ENCODE results near the gene MUC4. TPM values are rescaled to one million over a fixed set of nuclear protein-coding genes. Genes with fewer than 3 reads are reported as not detected.

The MUC4 gene
- total RNA-seq, 1 donor from 2014 or later: 7.8 TPM

GRCh38 chr3:195697582-195698324 is 114.0 kb downstream of the MUC4 start:
- no peak for DNase-seq

Small RNA genes lying within 50 kb of the gene (small RNA-seq; reads per million reads assigned to genes)
- gene MIR570 (ENCODE audit: low replicate concordance): 0.05 reads per million

Other genes with a start within 250 kb of the MUC4 start
- gene APOD, start 228.0 kb downstream of the MUC4 start, total RNA-seq: 34.5 TPM
- 11.5 TPM for gene MUC20, start 91.0 kb downstream of the MUC4 start, total RNA-seq
- 31.4 TPM for gene TNK2, start 96.6 kb upstream of the MUC4 start, total RNA-seq

All from tongue (tissue), 3 donors.